Endothelial cell (in vitro differentiated cells): ENCODE measurements around the gene SEC14L2. TPM values are rescaled to one million over a fixed set of nuclear protein-coding genes. Genes with fewer than 3 reads are reported as not detected.

Experiments
- DNase-seq: peaks from one replicate; pipeline ENCODE4 v3.0.0; 2021; ENCODE audit warnings: low spot score
- H3K27ac Mint-ChIP-seq: one replicate; pipeline ENCODE4 v1.8.0; 2021; ENCODE audit warnings: mixed read lengths, inconsistent platforms; ENCODE audit not compliant: unreplicated experiment
- H3K27me3 Mint-ChIP-seq: one replicate; pipeline ENCODE4 v1.8.0; 2021; ENCODE audit warnings: mild to moderate bottlenecking, moderate library complexity, mixed read lengths, inconsistent platforms; ENCODE audit not compliant: unreplicated experiment
- H3K36me3 Mint-ChIP-seq: one replicate; pipeline ENCODE4 v1.8.0; 2021; ENCODE audit warnings: mild to moderate bottlenecking, low read depth, mixed read lengths, inconsistent platforms; ENCODE audit not compliant: unreplicated experiment
- H3K4me1 Mint-ChIP-seq: one replicate; pipeline ENCODE4 v1.8.0; 2021; ENCODE audit warnings: mild to moderate bottlenecking, mixed read lengths, inconsistent platforms; ENCODE audit not compliant: unreplicated experiment
- H3K4me3 Mint-ChIP-seq: one replicate; pipeline ENCODE4 v1.8.0; 2021; ENCODE audit warnings: mild to moderate bottlenecking, mixed read lengths, inconsistent platforms; ENCODE audit not compliant: unreplicated experiment
- H3K9me3 Mint-ChIP-seq: one replicate; pipeline ENCODE4 v1.8.0; 2021; ENCODE audit warnings: mixed read lengths, inconsistent platforms; ENCODE audit not compliant: unreplicated experiment
- CTCF ChIP-seq: fragments of 200-600 bp; sonication (generic); IDR thresholded peaks from one replicate; pipeline ENCODE4 v1.5.0; 2021; ENCODE audit warnings: antibody characterized with exemption; ENCODE audit not compliant: unreplicated experiment
- total RNA-seq: library from RNA; stranded (reverse); fragmentation: NEBNext Ultra II Directional; extraction: Animal tissue kit (Norgen Biotek cat#: 25700); gene quantifications from one replicate; pipeline ENCODE4 v1.2.1, GENCODE V29; 2021; ENCODE audit not compliant: unreplicated experiment

SEC14L2 gene
- total RNA-seq, 1 donor from 2014 or later: 3.9 TPM

DNA sequence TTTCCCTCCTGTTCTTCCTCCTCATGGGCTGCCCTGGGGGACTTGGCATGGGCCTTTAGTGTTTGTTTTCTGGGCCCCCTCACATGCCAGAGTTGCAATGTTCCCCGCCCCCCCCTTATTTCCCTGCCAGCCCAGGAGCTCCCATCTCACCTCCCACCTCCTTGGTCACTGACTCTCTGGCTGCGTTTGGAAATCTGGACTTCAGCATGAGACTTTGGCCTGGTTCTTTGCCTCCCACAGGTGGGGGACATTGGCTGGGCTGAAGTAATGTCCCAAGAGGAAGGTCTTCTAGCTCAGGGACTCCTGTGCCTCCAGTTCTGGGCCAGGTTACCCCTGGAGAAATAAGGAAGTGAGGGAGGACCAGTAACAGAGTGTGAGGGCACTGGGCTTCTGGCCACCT lies 35.7 kb downstream of the SEC14L2 start:
- peaks cover 8% of the 10 kb centered on the region for H3K36me3 Mint-ChIP-seq
- H3K4me3 Mint-ChIP-seq: no peak overlapping the region
- no peaks in the 10 kb centered on the region for H3K9me3 Mint-ChIP-seq
- peaks cover 11% of the 10 kb centered on the region for H3K27me3 Mint-ChIP-seq
- peaks cover 27% of the 10 kb centered on the region for H3K4me1 Mint-ChIP-seq
- H3K27ac Mint-ChIP-seq: no peak overlapping the region
- no peak for DNase-seq
- no peak for TF ChIP-seq CTCF

DNA sequence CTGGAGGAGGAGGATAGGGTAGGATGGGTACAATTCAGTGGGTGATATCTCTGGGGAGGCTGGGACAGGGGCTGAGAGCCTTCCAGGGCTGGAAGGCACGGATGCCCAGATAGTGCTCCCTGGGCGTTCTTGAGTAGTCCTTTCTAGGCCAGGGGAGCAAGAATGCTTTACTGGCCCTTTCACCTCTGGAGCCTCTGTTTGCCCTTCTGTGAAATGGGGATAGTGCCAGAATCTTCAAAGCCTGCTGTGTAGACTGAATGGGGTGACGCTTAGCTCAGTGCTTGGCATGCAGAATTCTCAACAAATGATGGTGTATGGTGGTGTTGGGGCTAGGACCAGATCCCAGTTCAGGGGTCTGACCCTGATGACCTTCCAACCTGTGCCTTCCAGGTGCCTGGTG lies 36.4 kb downstream of the SEC14L2 start:
- Mint-ChIP-seq H3K27ac (no peak overlapping the region), H3K27me3 (peaks cover 12% of the 10 kb centered on the region), H3K36me3 (peaks cover 8% of the 10 kb centered on the region), H3K4me3 (no peak overlapping the region), H3K9me3 (no peaks in the 10 kb centered on the region), H3K4me1 (peaks cover 28% of the 10 kb centered on the region)
- no peak for TF ChIP-seq CTCF
- no peak for DNase-seq

- TF ChIP-seq CTCF: no peak
- Mint-ChIP-seq H3K9me3 (no peaks in the 10 kb centered on the region), H3K27me3 (peaks cover 12% of the 10 kb centered on the region), H3K27ac (no peak overlapping the region), H3K4me3 (no peak overlapping the region), H3K36me3 (peaks cover 8% of the 10 kb centered on the region), H3K4me1 (peaks cover 33% of the 10 kb centered on the region)
- no peak for DNase-seq
Measured at GRCh38 chr22:30433773-30434172, 37.0 kb downstream of the SEC14L2 start.

- no peak for TF ChIP-seq CTCF
- H3K9me3 Mint-ChIP-seq: no peaks in the 10 kb centered on the region
- no peak for DNase-seq
- H3K27ac Mint-ChIP-seq: no peak overlapping the region
- H3K27me3 Mint-ChIP-seq: peaks cover 12% of the 10 kb centered on the region
- H3K4me1 Mint-ChIP-seq: peaks cover 33% of the 10 kb centered on the region
- peaks cover 8% of the 10 kb centered on the region for H3K36me3 Mint-ChIP-seq
- no peak overlapping the region for H3K4me3 Mint-ChIP-seq
Measured at GRCh38 chr22:30434843-30435242, 38.0 kb downstream of the SEC14L2 start.

GRCh38 chr22:30435674-30436126 lies 38.9 kb downstream of the SEC14L2 start:
- peak; percentile 25 for TF ChIP-seq CTCF
- peak; percentile 46 for DNase-seq
- Mint-ChIP-seq H3K27me3 (peaks cover 12% of the 10 kb centered on the region), H3K4me1 (peaks cover 29% of the 10 kb centered on the region), H3K27ac (peak overlapping the region; percentile 74), H3K4me3 (no peak overlapping the region), H3K36me3 (peaks cover 3% of the 10 kb centered on the region), H3K9me3 (no peaks in the 10 kb centered on the region)
